ENCODE results near the gene ZNF609.

ZNF609 gene

GRCh38 chr15:64566102-64566501 is 105.7 kb downstream of the ZNF609 start:
- no peak overlapping the region for H3K4me3 ChIP-seq (ENCODE audit: low read depth, low read length)
- H3K4me1 ChIP-seq (ENCODE audit: control insufficient read depth, insufficient read depth, low read length) = peaks cover 25% of the 10 kb centered on the region
- no peaks in the 10 kb centered on the region for H3K27me3 ChIP-seq (ENCODE audit: control insufficient read depth, insufficient read depth, low read length)
- no peaks in the 10 kb centered on the region for H3K36me3 ChIP-seq (ENCODE audit: control insufficient read depth, insufficient read depth, low read length)
- H3K27ac ChIP-seq (ENCODE audit: low read depth, low read length) = no peak overlapping the region
- H3K9me3 ChIP-seq (ENCODE audit: control insufficient read depth, insufficient read depth, low read depth, low read length) = no peaks in the 10 kb centered on the region
- H3K9ac ChIP-seq (ENCODE audit: low read length) = no peak overlapping the region

- H3K36me3 ChIP-seq (ENCODE audit: control insufficient read depth, insufficient read depth, low read length) = no peaks in the 10 kb centered on the region
- no peak overlapping the region for H3K27ac ChIP-seq (ENCODE audit: low read depth, low read length)
- no peaks in the 10 kb centered on the region for H3K9me3 ChIP-seq (ENCODE audit: control insufficient read depth, insufficient read depth, low read depth, low read length)
- no peak overlapping the region for H3K9ac ChIP-seq (ENCODE audit: low read length)
- H3K4me3 ChIP-seq (ENCODE audit: low read depth, low read length) = no peak overlapping the region
- H3K4me1 ChIP-seq (ENCODE audit: control insufficient read depth, insufficient read depth, low read length) = peaks cover 25% of the 10 kb centered on the region
- H3K27me3 ChIP-seq (ENCODE audit: control insufficient read depth, insufficient read depth, low read length) = no peaks in the 10 kb centered on the region
Measured at GRCh38 chr15:64566629-64567427, 106.5 kb downstream of the ZNF609 start.

- H3K36me3 ChIP-seq (ENCODE audit: control insufficient read depth, insufficient read depth, low read length) = no peaks in the 10 kb centered on the region
- no peak overlapping the region for H3K27ac ChIP-seq (ENCODE audit: low read depth, low read length)
- H3K9ac ChIP-seq (ENCODE audit: low read length) = no peak overlapping the region
- peaks cover 25% of the 10 kb centered on the region for H3K4me1 ChIP-seq (ENCODE audit: control insufficient read depth, insufficient read depth, low read length)
- H3K9me3 ChIP-seq (ENCODE audit: control insufficient read depth, insufficient read depth, low read depth, low read length) = no peaks in the 10 kb centered on the region
- no peak overlapping the region for H3K4me3 ChIP-seq (ENCODE audit: low read depth, low read length)
- H3K27me3 ChIP-seq (ENCODE audit: control insufficient read depth, insufficient read depth, low read length) = no peaks in the 10 kb centered on the region
Measured at GRCh38 chr15:64568765-64569164, 108.4 kb downstream of the ZNF609 start.

GRCh38 chr15:64571857-64572291 is 111.5 kb downstream of the ZNF609 start:
- peaks cover 10% of the 10 kb centered on the region for H3K4me1 ChIP-seq (ENCODE audit: control insufficient read depth, insufficient read depth, low read length)
- no peak overlapping the region for H3K9ac ChIP-seq (ENCODE audit: low read length)
- H3K9me3 ChIP-seq (ENCODE audit: control insufficient read depth, insufficient read depth, low read depth, low read length) = no peaks in the 10 kb centered on the region
- no peaks in the 10 kb centered on the region for H3K36me3 ChIP-seq (ENCODE audit: control insufficient read depth, insufficient read depth, low read length)
- no peak overlapping the region for H3K27ac ChIP-seq (ENCODE audit: low read depth, low read length)
- no peaks in the 10 kb centered on the region for H3K27me3 ChIP-seq (ENCODE audit: control insufficient read depth, insufficient read depth, low read length)
- H3K4me3 ChIP-seq (ENCODE audit: low read depth, low read length) = no peak overlapping the region

GRCh38 chr15:64572856-64573255 is 112.5 kb downstream of the ZNF609 start:
- H3K27ac ChIP-seq (ENCODE audit: low read depth, low read length) = no peak overlapping the region
- peaks cover 9% of the 10 kb centered on the region for H3K4me1 ChIP-seq (ENCODE audit: control insufficient read depth, insufficient read depth, low read length)
- H3K4me3 ChIP-seq (ENCODE audit: low read depth, low read length) = no peak overlapping the region
- no peaks in the 10 kb centered on the region for H3K36me3 ChIP-seq (ENCODE audit: control insufficient read depth, insufficient read depth, low read length)
- no peak overlapping the region for H3K9ac ChIP-seq (ENCODE audit: low read length)
- no peaks in the 10 kb centered on the region for H3K9me3 ChIP-seq (ENCODE audit: control insufficient read depth, insufficient read depth, low read depth, low read length)
- no peaks in the 10 kb centered on the region for H3K27me3 ChIP-seq (ENCODE audit: control insufficient read depth, insufficient read depth, low read length)

GRCh38 chr15:64574301-64575017 is 114.1 kb downstream of the ZNF609 start:
- H3K27me3 ChIP-seq (ENCODE audit: control insufficient read depth, insufficient read depth, low read length) = no peaks in the 10 kb centered on the region
- no peak overlapping the region for H3K9ac ChIP-seq (ENCODE audit: low read length)
- no peaks in the 10 kb centered on the region for H3K4me1 ChIP-seq (ENCODE audit: control insufficient read depth, insufficient read depth, low read length)
- H3K9me3 ChIP-seq (ENCODE audit: control insufficient read depth, insufficient read depth, low read depth, low read length) = no peaks in the 10 kb centered on the region
- no peak overlapping the region for H3K27ac ChIP-seq (ENCODE audit: low read depth, low read length)
- no peak overlapping the region for H3K4me3 ChIP-seq (ENCODE audit: low read depth, low read length)
- no peaks in the 10 kb centered on the region for H3K36me3 ChIP-seq (ENCODE audit: control insufficient read depth, insufficient read depth, low read length)

- no peaks in the 10 kb centered on the region for H3K27me3 ChIP-seq (ENCODE audit: control insufficient read depth, insufficient read depth, low read length)
- no peaks in the 10 kb centered on the region for H3K36me3 ChIP-seq (ENCODE audit: control insufficient read depth, insufficient read depth, low read length)
- H3K9me3 ChIP-seq (ENCODE audit: control insufficient read depth, insufficient read depth, low read depth, low read length) = peaks cover 7% of the 10 kb centered on the region; the same call in 1 of the 2 replicates
- H3K27ac ChIP-seq (ENCODE audit: low read depth, low read length) = no peak overlapping the region
- H3K4me1 ChIP-seq (ENCODE audit: control insufficient read depth, insufficient read depth, low read length) = no peaks in the 10 kb centered on the region
- no peak overlapping the region for H3K4me3 ChIP-seq (ENCODE audit: low read depth, low read length)
- H3K9ac ChIP-seq (ENCODE audit: low read length) = no peak overlapping the region
Measured at GRCh38 chr15:64580696-64581407, 120.5 kb downstream of the ZNF609 start.

- no peaks in the 10 kb centered on the region for H3K36me3 ChIP-seq (ENCODE audit: control insufficient read depth, insufficient read depth, low read length)
- peaks cover 7% of the 10 kb centered on the region; the same call in 1 of the 2 replicates for H3K9me3 ChIP-seq (ENCODE audit: control insufficient read depth, insufficient read depth, low read depth, low read length)
- no peak overlapping the region for H3K27ac ChIP-seq (ENCODE audit: low read depth, low read length)
- no peak overlapping the region for H3K9ac ChIP-seq (ENCODE audit: low read length)
- no peaks in the 10 kb centered on the region for H3K27me3 ChIP-seq (ENCODE audit: control insufficient read depth, insufficient read depth, low read length)
- no peaks in the 10 kb centered on the region for H3K4me1 ChIP-seq (ENCODE audit: control insufficient read depth, insufficient read depth, low read length)
- H3K4me3 ChIP-seq (ENCODE audit: low read depth, low read length) = no peak overlapping the region
Measured at GRCh38 chr15:64581408-64581761, 121.0 kb downstream of the ZNF609 start.

GRCh38 chr15:64582202-64582601 is 121.8 kb downstream of the ZNF609 start:
- no peaks in the 10 kb centered on the region for H3K4me1 ChIP-seq (ENCODE audit: control insufficient read depth, insufficient read depth, low read length)
- H3K9me3 ChIP-seq (ENCODE audit: control insufficient read depth, insufficient read depth, low read depth, low read length) = peaks cover 7% of the 10 kb centered on the region; the same call in 1 of the 2 replicates
- no peak overlapping the region for H3K27ac ChIP-seq (ENCODE audit: low read depth, low read length)
- H3K4me3 ChIP-seq (ENCODE audit: low read depth, low read length) = no peak overlapping the region
- no peaks in the 10 kb centered on the region for H3K36me3 ChIP-seq (ENCODE audit: control insufficient read depth, insufficient read depth, low read length)
- H3K27me3 ChIP-seq (ENCODE audit: control insufficient read depth, insufficient read depth, low read length) = no peaks in the 10 kb centered on the region
- H3K9ac ChIP-seq (ENCODE audit: low read length) = no peak overlapping the region

- Histone ChIP-seq H3K27ac (ENCODE audit: low read depth, low read length) (no peak overlapping the region), H3K9me3 (ENCODE audit: control insufficient read depth, insufficient read depth, low read depth, low read length) (peaks cover 7% of the 10 kb centered on the region; the same call in 1 of the 2 replicates), H3K9ac (ENCODE audit: low read length) (no peak overlapping the region), H3K36me3 (ENCODE audit: control insufficient read depth, insufficient read depth, low read length) (no peaks in the 10 kb centered on the region), H3K4me3 (ENCODE audit: low read depth, low read length) (no peak overlapping the region), H3K27me3 (ENCODE audit: control insufficient read depth, insufficient read depth, low read length) (no peaks in the 10 kb centered on the region), H3K4me1 (ENCODE audit: control insufficient read depth, insufficient read depth, low read length) (no peaks in the 10 kb centered on the region)
Measured at GRCh38 chr15:64583519-64583918, 123.1 kb downstream of the ZNF609 start.

GRCh38 chr15:64583983-64584382 is 123.6 kb downstream of the ZNF609 start:
- H3K9ac ChIP-seq (ENCODE audit: low read length) = no peak overlapping the region
- H3K4me1 ChIP-seq (ENCODE audit: control insufficient read depth, insufficient read depth, low read length) = no peaks in the 10 kb centered on the region
- no peak overlapping the region for H3K4me3 ChIP-seq (ENCODE audit: low read depth, low read length)
- H3K27me3 ChIP-seq (ENCODE audit: control insufficient read depth, insufficient read depth, low read length) = no peaks in the 10 kb centered on the region
- peaks cover 7% of the 10 kb centered on the region; the same call in 1 of the 2 replicates for H3K9me3 ChIP-seq (ENCODE audit: control insufficient read depth, insufficient read depth, low read depth, low read length)
- H3K36me3 ChIP-seq (ENCODE audit: control insufficient read depth, insufficient read depth, low read length) = no peaks in the 10 kb centered on the region
- H3K27ac ChIP-seq (ENCODE audit: low read depth, low read length) = no peak overlapping the region

Measured in HUES6 (cell line).